SK-N-DZ (cell line): Measurements from ENCODE around the gene NOL6. TPM values are rescaled to one million over a fixed set of nuclear protein-coding genes. Genes with fewer than 3 reads are reported as not detected.
"Not testable (repeated sequence)": the region's sequence is repeated elsewhere in the genome, so short reads cannot be mapped to it uniquely, and the experiment has no call there.

Experiments used
- DNase-seq: peaks from one replicate; pipeline ENCODE4 v3.0.0-alpha.2; 2015; ENCODE audit warnings: low spot score
- polyA plus RNA-seq, 2 experiments: library from polyadenylated mRNA; depleted of rRNA; stranded (reverse); fragments of >200 nt; gene quantifications; 2 replicates each; pipeline ENCODE4 v1.2.3, GENCODE V29; 2014

Gene NOL6
- 43.0 and 43.5 TPM in 2 replicates for polyA plus RNA-seq (2014; cell fraction: cytosol; rRNA removed)
- 85.6 and 85.8 TPM in 2 replicates for polyA plus RNA-seq (2014; cell fraction: nucleus; rRNA removed)

GRCh38 chr9:33473643-33474352 lies at the start of gene NOL6:
Gene NOL6, minus strand, starts transcription at chr9:33473924. Its CDS starts 82 bp downstream, at chr9:33473842.
- DNase-seq = peak; percentile 99

GRCh38 chr9:33521861-33522260 lies 48.1 kb upstream of the NOL6 start:
- not testable (repeated sequence) for DNase-seq

GRCh38 chr9:33517934-33518577 lies 44.3 kb upstream of the NOL6 start:
- not testable (repeated sequence) for DNase-seq

GRCh38 chr9:33517373-33517772 lies 43.6 kb upstream of the NOL6 start:
- DNase-seq = peak; percentile 66

- DNase-seq = not testable (repeated sequence)
Measured at GRCh38 chr9:33516397-33516796, 42.7 kb upstream of the NOL6 start.

- DNase-seq = not testable (repeated sequence)
Measured at GRCh38 chr9:33515342-33515995, 41.7 kb upstream of the NOL6 start.

GRCh38 chr9:33512535-33512934 lies 38.8 kb upstream of the NOL6 start:
- DNase-seq = not testable (repeated sequence)

GRCh38 chr9:33511184-33511517 lies 37.4 kb upstream of the NOL6 start:
- not testable (repeated sequence) for DNase-seq

GRCh38 chr9:33510262-33511183 lies 36.8 kb upstream of the NOL6 start:
- peak; percentile 73 for DNase-seq

GRCh38 chr9:33506626-33507370 lies 33.1 kb upstream of the NOL6 start:
- no peak for DNase-seq

- no peak for DNase-seq
Measured at GRCh38 chr9:33498387-33498786, 24.7 kb upstream of the NOL6 start.

- DNase-seq = not testable (repeated sequence)
Measured at GRCh38 chr9:33493819-33494218, 20.1 kb upstream of the NOL6 start.

- no peak for DNase-seq
Measured at GRCh38 chr9:33489066-33489465, 15.3 kb upstream of the NOL6 start.

GRCh38 chr9:33485312-33485711 lies 11.6 kb upstream of the NOL6 start:
- not testable (repeated sequence) for DNase-seq

GRCh38 chr9:33480976-33481375 lies 7.3 kb upstream of the NOL6 start:
- DNase-seq = no peak

GRCh38 chr9:33480106-33480505 lies 6.4 kb upstream of the NOL6 start:
- DNase-seq = no peak

GRCh38 chr9:33476503-33476902 lies 2.8 kb upstream of the NOL6 start:
- DNase-seq = no peak

GRCh38 chr9:33475357-33475756 lies 1.6 kb upstream of the NOL6 start:
- no peak for DNase-seq

- no peak for DNase-seq
Measured at GRCh38 chr9:33472881-33473615, 676 bp downstream of the NOL6 start.
